Endometrial microvascular endothelial cells (primary cell): ENCODE measurements around the gene KCNJ15. TPM values are rescaled to one million over a fixed set of nuclear protein-coding genes. Genes with fewer than 3 reads are reported as not detected.

Experiments
- in situ Hi-C: cut with HindIII; loops from 2 replicates; pipeline ENCODE4 v1.10.0; 2017; ENCODE audit warnings: low sequenced_read_pairs, low pct_unique_long_range_greater_than_20kb; ENCODE audit errors: inconsistent ontology term
- total RNA-seq: library from RNA; depleted of rRNA; stranded (reverse); fragments of >200 nt; gene quantifications from one replicate; pipeline ENCODE4 v1.2.3, GENCODE V29; 2015; ENCODE audit errors: inconsistent ontology term

The KCNJ15 gene
- total RNA-seq, 1 donor from 2014 or later, result 0.56 TPM

DNA sequence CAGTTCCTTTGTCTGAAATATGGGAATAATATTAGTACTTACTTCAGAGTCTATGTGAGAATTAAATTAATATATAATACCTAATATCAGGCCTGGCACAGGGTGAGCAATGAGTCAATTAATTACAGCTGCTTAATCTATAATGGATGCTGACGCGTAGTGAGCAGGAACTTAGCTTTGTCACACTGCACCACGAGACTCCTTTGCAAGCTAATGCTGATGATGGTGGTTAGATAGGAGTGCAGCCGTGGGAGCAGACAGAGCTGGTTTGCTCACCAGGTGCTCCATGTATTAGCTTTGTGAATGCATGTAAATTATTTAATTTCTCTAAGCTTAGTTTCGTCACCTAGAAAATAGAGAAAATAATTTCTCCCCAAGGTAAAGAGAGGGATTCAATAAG is 35.1 kb downstream of the KCNJ15 start:
- in situ Hi-C loops, result no loop called here

DNA sequence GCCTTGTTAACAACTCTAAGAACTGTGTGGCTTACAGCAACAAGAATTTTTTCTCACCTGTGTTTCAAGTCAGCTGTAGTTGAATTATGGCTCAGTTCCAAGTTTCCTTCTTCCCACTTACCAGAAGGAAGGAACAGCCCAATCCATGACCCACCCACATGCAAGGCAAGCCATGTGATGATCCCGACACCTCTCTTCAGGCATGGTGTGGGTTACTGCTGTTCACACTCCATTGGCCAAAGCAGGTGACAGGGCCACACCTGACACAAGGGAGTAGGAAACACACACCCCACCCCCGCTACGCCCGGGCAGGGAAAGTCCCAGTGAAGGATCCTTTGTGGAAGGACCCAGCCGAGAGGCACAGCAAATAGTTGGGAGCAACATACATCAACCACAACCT is 36.3 kb downstream of the KCNJ15 start:
- in situ Hi-C loops, result no loop called here

DNA sequence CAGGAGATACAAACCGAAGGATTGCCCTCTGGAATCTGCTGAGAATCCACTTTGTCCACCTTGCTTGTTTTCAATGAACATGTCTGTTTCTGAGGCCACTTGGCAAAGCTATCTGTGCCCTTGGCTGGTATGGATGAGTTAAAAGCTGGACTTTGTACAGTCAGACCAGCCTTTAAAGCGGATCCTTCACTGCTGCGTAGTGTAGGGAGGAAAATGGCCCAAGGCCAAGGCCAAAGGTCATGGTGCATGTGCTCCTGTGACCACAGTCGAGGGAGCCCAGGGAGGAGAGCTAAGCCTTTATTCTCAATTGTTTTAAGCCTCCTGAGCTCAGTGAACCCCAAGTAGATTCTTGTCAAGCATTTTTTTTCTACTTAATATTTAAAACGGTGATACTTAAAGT is 37.0 kb downstream of the KCNJ15 start:
- in situ Hi-C loops, result no loop called here

DNA sequence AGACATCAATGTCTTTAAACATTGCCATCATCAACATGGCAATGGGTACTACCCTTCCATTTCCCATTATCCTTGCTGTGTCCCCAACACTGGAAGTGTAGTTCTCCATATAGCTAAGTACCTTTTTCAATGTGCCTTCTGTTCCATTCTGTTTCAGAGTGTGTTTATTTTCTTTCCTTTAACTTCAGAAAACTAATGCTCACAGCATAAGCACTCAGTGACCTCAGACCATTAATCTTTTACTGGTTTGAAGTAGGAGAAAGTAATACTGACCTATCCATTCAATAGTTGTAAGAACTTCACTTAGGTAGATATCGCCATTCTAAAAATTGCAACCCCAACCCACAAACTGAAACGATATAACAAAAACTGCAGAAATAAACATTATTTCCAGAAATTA is 37.8 kb downstream of the KCNJ15 start:
- in situ Hi-C loops, result no loop called here

DNA sequence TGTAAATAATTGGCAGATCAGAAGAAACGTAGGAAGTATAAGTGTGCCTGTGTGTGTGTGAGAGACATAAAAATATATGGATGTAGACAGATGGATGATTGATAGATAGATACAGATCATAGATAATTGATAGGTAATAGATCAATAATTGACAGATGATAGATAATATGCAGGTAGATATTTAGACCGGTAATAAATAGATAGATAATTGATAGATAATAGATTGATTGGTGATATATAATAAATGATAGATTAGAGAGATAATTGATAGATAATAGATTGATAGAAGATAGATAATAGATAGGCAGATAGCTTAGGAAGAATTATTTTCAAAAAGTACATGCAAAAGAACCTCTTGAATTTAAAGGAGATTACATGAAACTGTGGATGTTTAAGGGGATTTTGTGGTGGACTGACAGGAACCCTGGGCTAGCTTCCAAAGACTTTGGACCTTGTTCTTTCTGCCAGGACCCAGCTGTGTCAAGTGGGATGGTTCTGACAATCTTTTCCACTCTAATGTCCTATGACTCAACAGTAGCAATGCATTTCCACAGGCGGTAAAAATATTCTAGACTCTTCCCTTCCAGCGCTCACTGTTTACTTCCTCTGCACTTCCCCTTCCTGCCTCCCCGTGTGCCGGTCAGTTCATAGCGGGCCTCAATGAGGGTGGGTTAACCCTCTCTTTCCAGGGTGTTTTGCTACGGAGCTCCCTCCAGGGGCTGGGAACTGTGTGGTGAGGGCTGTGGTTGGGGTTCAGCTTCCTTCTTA is 39.4 kb downstream of the KCNJ15 start:
- in situ Hi-C loops, result no loop called here

DNA sequence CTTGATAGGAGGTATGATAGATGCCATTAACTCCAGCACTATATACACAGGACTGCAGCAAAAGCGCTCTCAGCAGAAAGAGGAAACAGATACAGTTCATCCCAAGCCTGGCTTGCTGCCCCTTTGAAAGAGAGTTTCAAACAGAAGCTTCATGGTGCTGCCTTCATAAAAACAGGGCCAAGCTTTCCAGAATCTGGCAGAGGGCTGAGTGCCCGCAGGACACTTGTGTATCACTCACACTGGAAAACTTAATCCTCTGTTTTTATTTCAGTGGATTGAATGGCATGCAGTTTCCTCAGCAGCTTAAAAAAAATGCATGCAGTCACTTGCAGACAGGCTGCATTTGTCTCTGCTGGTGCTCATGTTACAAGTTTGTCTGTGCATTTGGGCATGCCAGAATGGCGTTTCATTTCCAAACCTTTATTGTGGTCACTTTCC is 40.4 kb downstream of the KCNJ15 start:
- in situ Hi-C loops, result no loop called here

DNA sequence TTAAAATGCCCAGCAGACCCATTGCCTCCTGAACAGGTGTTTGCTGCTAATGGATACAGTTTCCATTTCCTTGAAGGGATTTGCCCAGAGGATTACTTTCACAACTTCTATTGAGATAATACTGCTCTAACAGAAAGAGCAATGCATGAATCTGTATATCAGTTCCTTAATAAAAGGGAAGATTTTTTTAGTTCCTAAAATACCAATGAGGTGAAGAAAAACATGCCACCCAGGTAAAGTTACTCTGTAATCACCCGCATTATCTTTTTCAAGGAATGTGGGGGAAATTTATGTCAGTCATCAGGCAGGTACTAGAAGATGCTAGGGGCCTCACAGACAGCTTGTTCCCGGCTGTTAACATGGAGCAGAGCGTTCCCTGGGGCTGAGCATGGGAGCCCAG is 41.1 kb downstream of the KCNJ15 start:
- in situ Hi-C loops, result no loop called here

DNA sequence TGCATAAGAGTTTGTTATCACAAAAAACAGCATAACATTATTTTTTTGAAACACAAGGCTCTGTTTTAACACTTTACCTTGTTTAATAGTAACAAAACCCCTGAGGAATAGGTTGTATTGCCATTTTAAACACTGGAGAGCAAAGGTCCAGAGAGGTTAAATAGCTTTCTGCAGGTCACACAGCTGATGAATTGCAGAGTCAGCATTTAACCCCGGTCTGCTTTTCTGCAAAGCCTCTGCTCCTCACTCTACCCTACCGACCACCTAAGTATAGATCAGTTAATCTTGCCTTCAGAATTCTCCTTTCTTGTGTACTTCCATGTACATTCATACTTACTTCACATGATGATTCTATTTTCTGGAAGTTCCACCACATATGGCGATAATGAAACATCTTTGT is 42.0 kb downstream of the KCNJ15 start:
- in situ Hi-C loops, result no loop called here

DNA sequence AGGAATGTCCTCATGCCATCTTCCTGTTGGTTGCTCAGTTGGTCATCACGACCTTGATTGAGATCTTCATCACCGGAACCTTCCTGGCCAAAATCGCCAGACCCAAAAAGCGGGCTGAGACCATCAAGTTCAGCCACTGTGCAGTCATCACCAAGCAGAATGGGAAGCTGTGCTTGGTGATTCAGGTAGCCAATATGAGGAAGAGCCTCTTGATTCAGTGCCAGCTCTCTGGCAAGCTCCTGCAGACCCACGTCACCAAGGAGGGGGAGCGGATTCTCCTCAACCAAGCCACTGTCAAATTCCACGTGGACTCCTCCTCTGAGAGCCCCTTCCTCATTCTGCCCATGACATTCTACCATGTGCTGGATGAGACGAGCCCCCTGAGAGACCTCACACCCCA is 42.9 kb downstream of the KCNJ15 start:
- in situ Hi-C loops, result no loop called here

DNA sequence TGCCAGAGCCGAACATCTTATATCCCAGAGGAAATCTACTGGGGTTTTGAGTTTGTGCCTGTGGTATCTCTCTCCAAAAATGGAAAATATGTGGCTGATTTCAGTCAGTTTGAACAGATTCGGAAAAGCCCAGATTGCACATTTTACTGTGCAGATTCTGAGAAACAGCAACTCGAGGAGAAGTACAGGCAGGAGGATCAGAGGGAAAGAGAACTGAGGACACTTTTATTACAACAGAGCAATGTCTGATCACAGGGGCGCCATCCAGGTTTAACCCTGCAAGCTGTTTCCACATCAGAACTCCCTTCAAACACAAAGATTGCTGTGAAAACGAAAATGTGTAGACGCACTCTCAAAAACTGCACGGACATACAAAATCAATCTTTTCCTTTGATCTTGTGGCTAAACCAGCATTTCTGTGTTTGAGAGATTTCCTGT is 43.4 kb downstream of the KCNJ15 start:
- in situ Hi-C loops, result no loop called here

DNA sequence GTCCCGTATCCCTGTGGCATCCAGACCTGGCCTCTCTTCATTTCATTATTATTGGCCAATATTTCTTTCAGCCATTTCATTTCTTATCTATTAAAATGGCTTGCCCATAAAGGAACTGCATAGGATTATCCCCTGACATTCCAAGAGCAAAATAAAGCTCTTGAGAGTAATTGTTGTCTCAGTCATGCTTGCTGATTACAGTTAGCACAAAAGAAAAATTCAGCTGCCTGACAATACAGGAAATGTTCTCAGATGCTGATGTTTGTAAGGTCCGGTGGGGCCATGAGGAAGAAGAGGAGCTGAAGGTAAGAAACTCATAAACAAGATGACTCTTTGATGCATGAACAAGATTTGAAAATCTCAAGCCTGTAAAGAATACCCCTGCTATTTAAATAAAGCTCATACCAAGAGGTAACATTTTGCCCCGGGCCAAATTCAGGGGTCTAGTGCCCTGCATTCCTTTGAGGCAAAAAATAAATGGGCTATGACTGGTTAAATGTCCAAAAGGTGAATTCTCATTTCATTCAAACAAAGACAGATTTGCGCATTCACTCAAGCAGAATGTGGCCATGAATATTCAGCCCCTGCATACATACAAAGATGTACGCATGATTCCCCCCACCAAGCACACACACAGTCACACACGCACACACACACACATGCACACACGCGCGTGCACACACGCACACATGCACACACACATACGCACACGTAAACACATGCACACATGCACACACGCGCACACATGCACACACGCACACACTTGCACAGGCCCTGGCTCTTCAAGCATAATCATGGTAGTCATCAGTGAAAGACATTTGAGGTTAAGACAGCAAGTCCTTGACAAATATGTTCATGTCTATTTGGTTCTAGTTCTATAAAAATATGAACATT is 44.8 kb downstream of the KCNJ15 start:
- in situ Hi-C loops, result no loop called here

DNA sequence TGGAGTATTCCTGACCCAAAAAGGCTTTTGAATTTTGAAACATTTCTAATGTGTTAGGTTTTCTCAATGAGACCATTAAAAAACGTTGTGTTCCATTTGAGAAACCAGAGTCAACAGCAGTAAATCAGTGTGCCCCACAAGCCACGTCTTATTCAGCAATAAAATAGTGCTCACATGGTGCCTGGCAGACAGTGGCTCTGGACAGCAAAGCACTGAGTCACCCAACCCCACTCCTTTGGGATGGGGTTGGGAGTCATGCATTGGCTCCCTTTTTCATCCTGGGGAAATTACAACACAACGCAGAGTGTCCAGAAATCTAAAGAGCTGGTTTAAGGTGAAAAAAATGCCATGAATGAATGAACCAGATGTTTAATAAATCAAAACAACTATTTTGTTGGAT is 46.5 kb downstream of the KCNJ15 start:
- in situ Hi-C loops, result no loop called here

DNA sequence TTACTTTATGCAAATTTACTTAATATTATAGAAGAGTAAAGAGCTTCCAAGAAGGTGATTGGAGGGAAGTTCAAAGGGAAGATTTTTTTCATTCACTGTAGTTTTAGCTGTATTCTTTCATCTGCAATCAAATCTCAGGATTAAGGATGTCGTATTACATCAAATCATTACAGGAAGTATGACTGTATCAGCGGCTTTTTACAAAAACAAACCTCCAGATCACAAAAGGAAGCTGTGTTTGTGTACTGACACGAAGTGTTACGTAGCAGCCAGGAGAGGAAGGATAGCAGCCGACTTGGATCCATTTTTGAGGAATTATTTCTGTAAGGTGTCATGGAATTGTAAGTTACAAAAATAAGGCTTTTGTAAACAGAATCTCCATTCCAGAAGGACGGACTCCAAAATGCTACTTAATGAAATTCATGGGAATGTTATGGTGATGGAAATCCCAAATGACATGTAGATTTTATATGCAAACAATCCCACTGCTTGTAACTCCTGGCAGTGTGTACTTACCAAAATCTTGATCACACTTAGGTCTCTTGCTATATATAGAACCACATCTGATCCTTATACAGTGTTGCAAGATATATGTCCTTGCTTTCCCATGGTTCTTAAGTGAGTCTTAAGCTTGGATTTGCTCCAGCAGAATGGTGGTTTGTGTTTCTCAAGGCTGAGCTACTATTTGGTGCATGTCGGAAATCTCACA is 49.8 kb downstream of the KCNJ15 start:
- in situ Hi-C loops, result no loop called here

DNA sequence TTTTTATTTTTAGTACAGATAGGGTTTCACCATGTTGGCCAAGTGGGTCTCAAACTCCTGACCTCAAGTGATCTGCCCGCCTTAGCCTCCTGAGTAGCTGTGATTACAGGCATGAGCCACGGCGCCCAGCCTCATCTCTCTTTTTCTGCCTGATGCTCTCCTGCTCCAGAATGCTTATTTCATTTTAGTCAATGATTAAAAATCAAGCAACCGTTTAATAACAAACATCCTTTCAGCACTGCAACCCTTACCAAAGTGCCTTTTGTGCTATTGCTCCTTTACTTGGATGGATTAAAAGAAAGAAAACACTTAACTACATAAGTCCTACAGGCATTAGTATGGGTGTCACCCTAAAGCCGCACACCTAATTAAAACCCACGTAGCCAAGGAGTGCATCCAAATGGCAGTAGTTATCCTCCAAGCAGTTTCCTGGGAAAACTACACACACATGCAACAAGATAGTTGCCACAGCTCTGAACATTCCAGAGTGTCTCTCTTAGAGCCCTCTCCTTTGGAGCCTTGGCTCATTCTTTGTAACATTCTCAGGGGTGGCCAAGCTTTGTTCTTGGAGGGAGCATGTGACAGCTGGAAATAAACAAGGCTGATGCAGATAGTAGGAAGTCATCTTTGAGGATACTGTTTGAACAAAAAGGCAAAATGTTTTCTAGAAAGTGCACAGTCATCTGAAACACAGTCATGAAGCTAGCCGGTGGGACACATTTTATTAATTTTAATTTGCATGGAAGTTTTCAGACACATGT is 51.2 kb downstream of the KCNJ15 start:
- in situ Hi-C loops, result no loop called here

DNA sequence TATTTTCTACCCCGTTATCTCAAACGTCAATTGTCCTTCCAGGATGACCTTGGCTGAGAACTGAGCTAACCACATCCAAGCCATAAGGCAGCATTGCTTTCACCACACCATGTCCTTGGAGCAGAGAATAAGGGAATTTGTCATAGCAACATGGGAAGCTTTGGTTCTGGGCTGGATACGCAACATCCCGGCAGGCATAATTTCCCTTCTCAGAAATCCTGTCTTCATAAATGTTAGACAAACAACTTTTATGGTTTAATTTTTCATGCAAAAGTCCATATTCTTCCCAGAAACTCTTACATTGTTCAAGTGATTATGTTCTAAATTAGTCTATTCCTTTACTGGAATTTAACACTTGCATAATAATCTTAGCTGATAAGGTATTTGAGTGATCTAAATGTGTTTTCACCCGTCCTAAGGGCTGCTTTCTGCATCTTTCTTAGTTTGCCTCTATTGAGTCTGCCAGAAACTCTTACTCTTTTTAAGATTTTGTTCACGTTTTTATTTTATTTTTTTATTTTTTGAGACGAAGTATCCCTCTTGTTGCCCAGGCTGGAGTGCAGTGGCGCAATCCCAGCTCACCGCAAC is 51.8 kb downstream of the KCNJ15 start:
- in situ Hi-C loops, result no loop called here

DNA sequence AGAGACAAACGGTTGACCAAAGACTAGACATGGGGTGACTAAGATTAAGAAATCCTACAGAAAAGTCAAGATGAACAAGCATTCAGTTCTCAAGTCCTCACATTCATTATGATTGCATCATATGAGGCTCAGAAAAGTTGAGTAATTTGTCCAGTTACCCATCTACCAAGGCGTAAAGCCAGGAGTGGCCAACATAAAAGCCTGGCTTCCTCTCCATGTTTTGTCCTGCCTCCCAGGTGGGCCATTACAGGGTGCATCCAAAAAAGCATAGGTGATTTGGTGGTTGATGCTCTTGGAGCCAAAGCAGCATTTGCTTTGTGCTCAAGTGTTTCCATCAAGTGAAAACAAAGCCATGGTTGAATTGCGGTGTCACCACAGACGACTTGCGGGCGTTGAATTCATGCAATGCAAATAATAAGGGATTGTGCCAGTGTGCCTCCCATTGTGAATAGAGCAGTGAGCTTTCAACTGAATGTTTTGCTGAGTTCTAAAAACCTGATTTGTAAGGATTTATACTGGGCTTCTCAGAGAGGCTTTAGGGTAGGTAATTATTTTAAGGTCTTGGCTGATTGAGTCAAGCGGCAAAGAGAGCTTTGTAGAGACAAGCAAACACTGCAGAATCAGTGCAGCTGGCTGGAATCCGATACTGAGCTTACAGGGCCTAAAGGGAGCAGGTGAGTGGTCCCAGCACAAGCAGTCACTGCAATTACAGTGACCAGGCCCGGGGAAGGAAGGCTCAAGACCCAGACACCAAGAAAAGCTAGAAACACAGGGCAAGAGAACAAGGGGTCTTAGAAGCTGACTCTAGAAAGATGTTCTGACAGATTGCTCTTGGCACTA is 54.1 kb downstream of the KCNJ15 start:
- in situ Hi-C loops, result no loop called here

DNA sequence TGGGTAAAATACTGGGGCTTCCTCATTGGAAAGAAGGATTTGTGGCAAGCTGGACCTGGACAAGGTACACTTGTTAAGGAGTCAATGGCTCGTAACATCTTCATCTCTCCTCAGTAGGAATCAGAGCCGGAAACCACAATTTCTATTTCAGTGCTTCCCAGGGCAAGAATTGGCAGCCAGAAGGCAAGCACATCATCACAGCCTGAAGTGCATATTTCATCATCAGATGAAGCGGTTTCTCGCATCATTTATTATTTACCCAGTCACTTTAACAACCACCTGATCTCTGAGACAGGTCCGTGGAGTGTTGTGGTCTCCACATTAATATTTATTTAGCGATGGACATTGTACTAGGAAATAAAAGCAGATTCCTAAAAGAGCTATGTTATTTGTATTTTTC is 55.0 kb downstream of the KCNJ15 start:
- in situ Hi-C loops, result no loop called here

DNA sequence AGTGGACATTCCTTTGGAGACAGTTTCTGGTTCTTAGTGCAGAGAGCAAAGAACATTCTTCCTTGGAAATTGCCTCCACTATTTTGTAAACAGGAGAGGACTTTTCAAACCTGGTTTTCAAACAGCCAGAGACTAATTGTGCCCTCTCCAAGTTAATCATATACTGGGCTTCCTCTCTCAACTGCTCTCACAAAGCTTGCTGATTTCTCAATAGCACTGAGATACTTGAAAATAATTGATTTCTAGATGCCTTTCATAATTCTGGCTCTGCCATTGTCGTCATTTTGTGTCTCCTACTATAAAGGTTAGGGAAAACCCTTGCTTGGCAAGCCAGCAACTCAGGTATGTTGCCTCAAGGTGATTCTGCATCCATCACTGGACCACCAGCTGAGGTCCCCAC is 56.0 kb downstream of the KCNJ15 start:
- in situ Hi-C loops, result no loop called here
